ENCODE data around the gene PCSK7.
"Not testable (repeated sequence)": the region's sequence is repeated elsewhere in the genome, so short reads cannot be mapped to it uniquely, and the experiment has no call there.

PCSK7 gene

GRCh38 chr11:117212697-117213355 lies 19.0 kb downstream of the PCSK7 start:
- no peak for DNase-seq (ENCODE audit: low spot score)
- H3K4me3 ChIP-seq: no peak overlapping the region
- TF ChIP-seq CTCF (IDR thresholded peaks at IDR 0.05): no peak
- H3K27ac ChIP-seq: peak overlapping the region in 1 of 2 donors; percentile 10

- no peak for DNase-seq (ENCODE audit: low spot score)
- Histone ChIP-seq H3K4me3 (no peak overlapping the region), H3K27ac (peak overlapping the region in 1 of 2 donors; percentile 11)
- TF ChIP-seq CTCF (IDR thresholded peaks at IDR 0.05): no peak
Observed at GRCh38 chr11:117210620-117211019, 21.3 kb downstream of the PCSK7 start.

- H3K27ac ChIP-seq: peak overlapping the region in 1 of 2 donors; percentile 40
- not testable (repeated sequence) for H3K4me3 ChIP-seq; DNase-seq (ENCODE audit: low spot score)
Observed at GRCh38 chr11:117209351-117210125, 22.3 kb downstream of the PCSK7 start.

- H3K4me3 ChIP-seq; DNase-seq (ENCODE audit: low spot score); H3K27ac ChIP-seq: not testable (repeated sequence)
Observed at GRCh38 chr11:117208710-117209109, 23.2 kb downstream of the PCSK7 start.

- H3K27ac ChIP-seq: peak overlapping the region in 1 of 2 donors; percentile 54
- DNase-seq (ENCODE audit: low spot score): not testable (repeated sequence)
Observed at GRCh38 chr11:117207481-117207880, 24.4 kb downstream of the PCSK7 start.

GRCh38 chr11:117206859-117207258 lies 25.0 kb downstream of the PCSK7 start:
- peak overlapping the region in 1 of 2 donors; percentile 59 for H3K27ac ChIP-seq
- not testable (repeated sequence) for DNase-seq (ENCODE audit: low spot score); H3K4me3 ChIP-seq

More at GRCh38 chr11:117207481-117207880, 24.4 kb downstream of the PCSK7 start:
- not testable (repeated sequence) for H3K4me3 ChIP-seq

- peak overlapping the region in 1 of 2 donors; percentile 81 for H3K27ac ChIP-seq
Observed at GRCh38 chr11:117206111-117206510, 25.8 kb downstream of the PCSK7 start.

GRCh38 chr11:117205211-117205818 lies 26.6 kb downstream of the PCSK7 start:
- Histone ChIP-seq H3K4me3 (peak overlapping the region; percentile 75), H3K27ac (peak overlapping the region; percentile 97)
- DNase-seq (ENCODE audit: low spot score): no peak
- TF ChIP-seq CTCF (IDR thresholded peaks at IDR 0.05): no peak

More at GRCh38 chr11:117206111-117206510, 25.8 kb downstream of the PCSK7 start:
- DNase-seq (ENCODE audit: low spot score); H3K4me3 ChIP-seq: not testable (repeated sequence)

GRCh38 chr11:117204283-117205080 lies 27.4 kb downstream of the PCSK7 start:
- peak overlapping the region; percentile 97 for H3K27ac ChIP-seq

More at GRCh38 chr11:117204283-117205080, 27.4 kb downstream of the PCSK7 start:
- DNase-seq (ENCODE audit: low spot score): no peak
- TF ChIP-seq CTCF (IDR thresholded peaks at IDR 0.05): no peak
- peak overlapping the region; percentile 75 for H3K4me3 ChIP-seq

Measured in coronary artery (tissue), 2 donors.